GM21737 (cell line): Measurements from ENCODE around the gene ACBD5.
"Not testable (repeated sequence)": the region's sequence is repeated elsewhere in the genome, so short reads cannot be mapped to it uniquely, and the experiment has no call there.

Source experiments
- ATAC-seq: cut with Tn5 transposase; IDR thresholded peaks from one replicate; pipeline ENCODE4 v1.9.1; 2021; ENCODE audit warnings: mild to moderate bottlenecking, moderate library complexity; ENCODE audit not compliant: unreplicated experiment

The ACBD5 gene

GRCh38 chr10:27240212-27241009 is at the start of gene ACBD5:
Gene ACBD5, minus strand, starts transcription at chr10:27240797. Its CDS starts 109 bp downstream, at chr10:27240688.
- ATAC-seq: peak; percentile 43

GRCh38 chr10:27285093-27285492 is 44.5 kb upstream of the ACBD5 start:
- no peak for ATAC-seq

GRCh38 chr10:27276581-27276980 is 36.0 kb upstream of the ACBD5 start:
- no peak for ATAC-seq

GRCh38 chr10:27266025-27266424 is 25.4 kb upstream of the ACBD5 start:
- not testable (repeated sequence) for ATAC-seq

- not testable (repeated sequence) for ATAC-seq
These were observed 22.2 kb upstream of the ACBD5 start for GRCh38 chr10:27262788-27263187.

- peak; percentile 64 for ATAC-seq
These were observed 18.5 kb upstream of the ACBD5 start for GRCh38 chr10:27258838-27259812.

GRCh38 chr10:27258492-27258837 is 17.9 kb upstream of the ACBD5 start:
- no peak for ATAC-seq

- no peak for ATAC-seq
These were observed 15.9 kb upstream of the ACBD5 start for GRCh38 chr10:27256299-27257189.

- ATAC-seq: no peak
These were observed 13.0 kb upstream of the ACBD5 start for GRCh38 chr10:27253576-27253975.

GRCh38 chr10:27252267-27253000 is 11.8 kb upstream of the ACBD5 start:
- peak; percentile 100 for ATAC-seq

GRCh38 chr10:27251554-27251953 is 11.0 kb upstream of the ACBD5 start:
- no peak for ATAC-seq

GRCh38 chr10:27248215-27248614 is 7.6 kb upstream of the ACBD5 start:
- ATAC-seq: no peak

GRCh38 chr10:27247441-27247840 is 6.8 kb upstream of the ACBD5 start:
- no peak for ATAC-seq

GRCh38 chr10:27247006-27247405 is 6.4 kb upstream of the ACBD5 start:
- no peak for ATAC-seq

- ATAC-seq: no peak
These were observed 5.2 kb upstream of the ACBD5 start for GRCh38 chr10:27245836-27246235.

- ATAC-seq: no peak
These were observed 4.4 kb upstream of the ACBD5 start for GRCh38 chr10:27244976-27245375.

- peak; percentile 30 for ATAC-seq
These were observed 2.5 kb upstream of the ACBD5 start for GRCh38 chr10:27242951-27243551.

GRCh38 chr10:27242473-27242950 is 1.9 kb upstream of the ACBD5 start:
- no peak for ATAC-seq

- ATAC-seq: peak; percentile 65
These were observed 1.3 kb upstream of the ACBD5 start for GRCh38 chr10:27241652-27242472.
